ENCODE measurements around the gene NACC1. TPM values are rescaled to one million over a fixed set of nuclear protein-coding genes. Genes with fewer than 3 reads are reported as not detected.

Gene NACC1
- total RNA-seq, 1 experiment from 2014 or later: 55.9 TPM

DNA sequence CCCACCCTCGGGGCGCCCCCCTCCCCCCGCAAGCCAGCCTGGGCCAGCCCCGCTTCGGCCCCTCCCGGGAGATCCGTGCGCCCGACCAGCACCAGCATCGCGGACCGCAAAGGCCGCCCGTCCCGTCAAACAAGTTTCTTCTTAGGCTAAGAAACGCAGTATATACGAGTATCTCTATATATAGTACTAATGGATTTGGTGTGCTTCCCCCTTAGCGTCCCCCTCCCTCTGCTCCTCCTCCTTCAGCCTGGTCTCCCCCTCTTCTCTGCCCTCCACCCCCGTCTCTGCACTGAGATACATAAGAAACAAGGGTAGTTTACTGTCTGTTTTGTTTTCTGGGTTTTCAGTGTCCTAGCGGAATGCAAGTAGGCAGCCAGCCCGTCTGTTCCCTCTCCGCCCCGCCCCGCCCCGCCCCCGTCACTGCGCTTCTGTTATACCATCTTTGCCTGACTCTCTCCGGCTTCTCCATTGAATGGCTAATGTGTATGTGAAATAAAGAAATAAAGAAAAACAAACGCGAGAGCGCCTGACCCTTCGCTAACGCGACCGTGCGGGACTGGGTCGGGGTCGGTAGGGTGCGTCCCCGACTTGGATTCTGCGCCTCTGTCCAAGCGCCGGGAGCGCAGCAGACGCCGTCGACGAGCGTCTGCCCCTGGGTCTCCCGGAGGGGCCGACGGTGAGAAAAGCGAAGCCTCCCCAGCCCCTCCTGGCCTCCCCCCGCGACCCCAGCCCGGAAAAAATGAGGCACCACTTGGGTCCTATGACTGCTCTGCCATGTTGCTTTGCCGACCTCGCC, 19.6 kb upstream of the NACC1 start:
- TF ChIP-seq, protein P1, sequence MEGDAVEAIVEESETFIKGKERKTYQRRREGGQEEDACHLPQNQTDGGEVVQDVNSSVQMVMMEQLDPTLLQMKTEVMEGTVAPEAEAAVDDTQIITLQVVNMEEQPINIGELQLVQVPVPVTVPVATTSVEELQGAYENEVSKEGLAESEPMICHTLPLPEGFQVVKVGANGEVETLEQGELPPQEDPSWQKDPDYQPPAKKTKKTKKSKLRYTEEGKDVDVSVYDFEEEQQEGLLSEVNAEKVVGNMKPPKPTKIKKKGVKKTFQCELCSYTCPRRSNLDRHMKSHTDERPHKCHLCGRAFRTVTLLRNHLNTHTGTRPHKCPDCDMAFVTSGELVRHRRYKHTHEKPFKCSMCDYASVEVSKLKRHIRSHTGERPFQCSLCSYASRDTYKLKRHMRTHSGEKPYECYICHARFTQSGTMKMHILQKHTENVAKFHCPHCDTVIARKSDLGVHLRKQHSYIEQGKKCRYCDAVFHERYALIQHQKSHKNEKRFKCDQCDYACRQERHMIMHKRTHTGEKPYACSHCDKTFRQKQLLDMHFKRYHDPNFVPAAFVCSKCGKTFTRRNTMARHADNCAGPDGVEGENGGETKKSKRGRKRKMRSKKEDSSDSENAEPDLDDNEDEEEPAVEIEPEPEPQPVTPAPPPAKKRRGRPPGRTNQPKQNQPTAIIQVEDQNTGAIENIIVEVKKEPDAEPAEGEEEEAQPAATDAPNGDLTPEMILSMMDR (IDR thresholded peaks at IDR 0.05; ENCODE audit: unreplicated experiment): no peak
- intact Hi-C loops (cut with micrococcal nuclease): no loop called here
- Mint-ChIP-seq H3K9me3 (ENCODE audit: unreplicated experiment) (no peaks in the 10 kb centered on the region), H3K27me3 (ENCODE audit: insufficient read depth, unreplicated experiment) (no peaks in the 10 kb centered on the region), H3K36me3 (ENCODE audit: insufficient read depth, unreplicated experiment) (no peaks in the 10 kb centered on the region), H3K4me3 (ENCODE audit: unreplicated experiment) (no peak overlapping the region), H3K27ac (ENCODE audit: low read depth, unreplicated experiment) (no peak overlapping the region), H3K4me1 (ENCODE audit: insufficient read depth, unreplicated experiment) (peaks cover 5% of the 10 kb centered on the region)
- DNase-seq (ENCODE audit: unreplicated experiment): no peak
- BruUV-seq (replicated peaks): no TSS peak
- CTCF ChIA-PET: no interaction called here
- POLR2A ChIA-PET: interaction anchor here (0.6 kb wide), 1 partner anchor 94 kb away, joined by 3 read pairs; no protein-coding TSS in a partner anchor

DNA sequence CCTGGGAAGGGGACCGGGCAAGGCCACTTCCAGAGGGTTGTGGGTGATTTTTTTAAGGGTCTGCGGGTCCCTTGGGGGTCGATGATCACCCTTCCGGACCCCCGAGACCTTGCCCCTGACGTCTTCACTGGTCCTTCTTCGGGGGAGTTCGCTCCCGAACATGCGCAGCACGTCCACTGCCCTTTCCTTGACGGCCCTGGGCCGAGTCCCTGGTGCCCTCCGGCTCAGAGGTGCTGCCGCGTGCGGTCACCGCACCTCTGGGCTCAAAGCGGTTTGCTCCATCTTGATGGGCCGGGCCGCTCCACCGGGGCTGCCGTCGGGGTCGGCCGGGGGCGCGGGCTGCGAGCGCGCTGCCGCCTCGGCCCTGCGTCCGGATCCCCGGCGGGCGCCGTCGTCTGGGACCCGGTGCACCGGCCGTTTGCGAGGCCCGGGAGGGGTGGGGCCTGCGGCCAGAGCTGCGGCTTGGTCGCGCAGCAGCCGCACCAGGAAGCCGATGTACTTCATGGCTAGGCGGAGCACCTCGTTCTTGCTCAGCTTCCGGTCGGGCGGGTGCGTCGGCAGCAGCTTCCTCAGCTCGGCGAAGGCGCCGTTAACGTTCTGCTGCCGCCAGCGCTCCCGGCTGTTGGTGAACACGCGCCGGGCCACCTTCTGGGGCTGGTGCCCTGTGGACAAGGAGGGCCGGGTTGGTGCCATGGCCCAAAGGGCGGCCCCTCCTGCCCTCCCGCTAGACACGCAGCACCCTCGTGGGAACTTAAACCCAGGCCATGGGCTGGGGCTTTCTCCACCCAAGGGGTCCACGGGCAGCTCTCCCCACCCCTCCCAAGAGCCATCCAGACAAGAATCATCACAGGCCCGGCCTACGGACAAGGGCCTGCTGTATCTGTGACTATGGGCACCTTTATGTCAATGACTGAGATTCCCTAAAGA, 18.7 kb upstream of the NACC1 start:
- TF ChIP-seq, protein P1 (IDR thresholded peaks at IDR 0.05; ENCODE audit: unreplicated experiment): no peak
- ChIA-PET CTCF (interaction anchor here (0.6 to 1.0 kb wide), 2 partner anchors 116 to 122 kb away, joined by 4 read pairs; no protein-coding TSS in a partner anchor), POLR2A (interaction anchor here (0.6 kb wide), 1 partner anchor 93 kb away, joined by 3 read pairs; no protein-coding TSS in a partner anchor)
- BruUV-seq (replicated peaks): no TSS peak
- Mint-ChIP-seq H3K9me3 (ENCODE audit: unreplicated experiment) (no peaks in the 10 kb centered on the region), H3K27me3 (ENCODE audit: insufficient read depth, unreplicated experiment) (no peaks in the 10 kb centered on the region), H3K27ac (ENCODE audit: low read depth, unreplicated experiment) (no peak overlapping the region), H3K4me3 (ENCODE audit: unreplicated experiment) (no peak overlapping the region), H3K4me1 (ENCODE audit: insufficient read depth, unreplicated experiment) (peaks cover 5% of the 10 kb centered on the region), H3K36me3 (ENCODE audit: insufficient read depth, unreplicated experiment) (no peaks in the 10 kb centered on the region)
- DNase-seq (ENCODE audit: unreplicated experiment): no peak
- intact Hi-C loops (cut with micrococcal nuclease): no loop called here

DNA sequence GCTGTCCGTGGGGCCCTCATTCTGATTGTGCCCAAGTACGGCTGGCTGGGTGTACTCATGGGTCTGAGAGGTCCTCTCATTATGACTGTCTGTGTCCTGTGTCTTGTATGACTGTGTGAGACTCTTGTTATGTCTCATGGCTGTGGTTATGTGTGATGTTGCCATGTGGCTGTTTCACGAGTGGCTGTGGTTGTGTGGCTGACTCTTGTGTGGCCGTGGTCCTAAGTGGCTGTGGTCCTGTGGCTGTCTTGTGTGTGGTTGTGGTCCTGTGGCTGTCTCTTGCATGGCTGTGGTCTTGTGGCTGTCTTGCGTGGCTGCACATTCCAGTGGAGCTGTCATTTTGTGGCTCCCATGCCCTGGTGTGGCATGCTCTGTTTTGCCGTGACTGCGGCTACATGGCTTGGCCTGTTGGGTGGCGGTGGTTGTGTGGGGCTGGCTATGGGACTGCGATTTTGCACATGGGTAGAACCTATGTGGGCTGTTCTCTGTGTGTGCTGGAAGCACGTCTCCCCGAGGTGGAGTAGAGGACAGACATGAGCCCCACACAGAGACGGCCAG, 18.0 kb upstream of the NACC1 start:
- Mint-ChIP-seq H3K4me3 (ENCODE audit: unreplicated experiment) (no peak overlapping the region), H3K36me3 (ENCODE audit: insufficient read depth, unreplicated experiment) (no peaks in the 10 kb centered on the region), H3K9me3 (ENCODE audit: unreplicated experiment) (no peaks in the 10 kb centered on the region), H3K27ac (ENCODE audit: low read depth, unreplicated experiment) (no peak overlapping the region), H3K27me3 (ENCODE audit: insufficient read depth, unreplicated experiment) (no peaks in the 10 kb centered on the region), H3K4me1 (ENCODE audit: insufficient read depth, unreplicated experiment) (peaks cover 5% of the 10 kb centered on the region)
- CTCF ChIA-PET: interaction anchor here (0.6 to 1.0 kb wide), 2 partner anchors 122 to 431 kb away, joined by 4 to 5 read pairs; no protein-coding TSS in a partner anchor
- TF ChIP-seq, protein P1 (IDR thresholded peaks at IDR 0.05; ENCODE audit: unreplicated experiment): no peak
- intact Hi-C loops (cut with micrococcal nuclease): no loop called here
- no peak for DNase-seq (ENCODE audit: unreplicated experiment)
- POLR2A ChIA-PET: no interaction called here
- no TSS peak for BruUV-seq (replicated peaks)
